SK-N-MC (cell line): Measurements from ENCODE around the gene DISC1.

Experiments
- DNase-seq: peaks from one replicate; pipeline ENCODE4 v3.0.0-alpha.2; 2011; ENCODE audit warnings: low read depth, low spot score
- H3K27ac ChIP-seq: fragments of 200-600 bp; sonication (generic); 2 replicates; pipeline ENCODE4 v1.5.1; 2016; ENCODE audit warnings: mixed run types
- H3K36me3 ChIP-seq: fragments of 200-600 bp; sonication (generic); 2 replicates; pipeline ENCODE4 v1.6.1; 2017; ENCODE audit warnings: antibody characterized with exemption, low read length, mixed read lengths; ENCODE audit not compliant: insufficient read depth
- H3K4me3 ChIP-seq: fragments of 200-600 bp; sonication (generic); 2 replicates; pipeline ENCODE4 v1.5.1; 2016
- H3K9ac ChIP-seq: fragments of 200-600 bp; sonication (generic); 2 replicates; pipeline ENCODE4 v1.8.0; 2017; ENCODE audit warnings: mixed run types, mixed read lengths; ENCODE audit not compliant: insufficient read length
- H3K9me3 ChIP-seq: fragments of 200-600 bp; sonication (generic); 2 replicates; pipeline ENCODE4 v1.6.1; 2017; ENCODE audit warnings: low read depth, mild to moderate bottlenecking, antibody characterized with exemption, low read length, moderate library complexity, mixed read lengths
- EZH2 ChIP-seq: fragments of 200-600 bp; sonication (generic); IDR thresholded peaks from one replicate; pipeline ENCODE4 v1.6.1; 2017; ENCODE audit warnings: antibody characterized with exemption
- FOXP2 ChIP-seq: optimal IDR thresholded peaks from 2 replicates; pipeline ENCODE3; 2011; ENCODE audit warnings: mild to moderate bottlenecking, moderate library complexity; ENCODE audit not compliant: insufficient read depth; ENCODE audit errors: extremely low read length, control extremely low read depth
- POLR2AphosphoS5 ChIP-seq: IDR thresholded peaks from 2 replicates; pipeline ENCODE4 v1.6.1; 2012; ENCODE audit warnings: mild to moderate bottlenecking, low read depth, low read length, borderline replicate concordance

The DISC1 gene

DNA sequence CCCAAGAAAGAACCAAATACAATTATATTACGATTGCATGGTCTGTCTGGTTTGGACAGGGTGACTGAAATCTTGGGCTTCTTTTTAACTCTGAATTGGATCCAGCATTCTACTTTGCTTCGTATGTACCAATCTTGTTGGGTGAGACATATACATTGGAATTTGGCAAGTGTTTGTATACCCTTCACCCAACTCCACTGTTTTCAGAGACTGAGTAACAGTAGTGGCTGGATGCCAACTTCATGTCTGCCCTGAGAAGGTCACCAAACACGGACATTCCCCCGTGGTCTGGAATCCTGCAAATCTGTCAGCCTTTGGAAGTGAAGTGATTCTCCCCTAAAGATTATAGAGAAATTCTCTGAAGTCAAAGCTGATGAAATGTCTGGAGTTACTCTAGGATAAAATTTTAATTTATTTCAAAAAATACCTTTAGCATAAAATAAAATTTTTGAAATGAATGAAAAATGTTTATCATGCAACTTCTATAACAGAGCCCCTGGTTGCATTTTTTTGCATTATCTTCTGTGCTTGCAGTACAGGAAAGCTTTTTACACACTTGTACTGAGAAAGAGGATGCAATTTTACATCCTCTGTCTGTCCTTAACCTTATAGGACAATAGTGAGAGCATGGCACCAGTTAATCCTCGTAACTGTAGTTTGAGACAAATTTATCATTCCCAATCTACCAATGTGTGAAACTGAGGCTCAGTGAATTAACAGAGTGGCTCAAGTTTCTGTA lies 201.8 kb downstream of the DISC1 start:
- no peak overlapping the region for H3K4me3 ChIP-seq
- no peaks in the 10 kb centered on the region for H3K36me3 ChIP-seq
- no peak for DNase-seq
- H3K9ac ChIP-seq: no peak overlapping the region
- TF ChIP-seq POLR2AphosphoS5: no peak
- no peak for TF ChIP-seq EZH2
- TF ChIP-seq FOXP2: no peak
- no peak overlapping the region for H3K27ac ChIP-seq
- H3K9me3 ChIP-seq: no peaks in the 10 kb centered on the region

DNA sequence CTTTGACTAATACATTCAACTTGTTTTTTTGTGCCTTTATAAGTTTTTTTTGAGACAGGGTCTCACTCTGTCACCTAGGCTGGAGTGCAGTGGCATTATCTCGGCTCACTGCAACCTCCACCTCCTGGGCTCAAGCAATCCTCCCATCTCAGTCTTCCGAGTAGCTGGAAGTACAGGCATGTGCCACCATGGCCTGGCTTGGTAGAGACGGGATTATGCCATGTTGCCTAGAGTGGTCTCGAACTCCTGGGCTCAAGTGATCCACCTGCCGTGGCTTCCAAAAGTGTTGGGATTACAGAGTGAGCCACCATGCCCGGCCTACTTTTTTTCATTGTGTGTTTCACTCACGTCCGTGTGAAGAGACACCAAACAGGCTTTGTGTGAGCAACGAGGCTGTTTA lies 202.7 kb downstream of the DISC1 start:
- Histone ChIP-seq H3K27ac (no peak overlapping the region), H3K4me3 (no peak overlapping the region), H3K9me3 (no peaks in the 10 kb centered on the region), H3K36me3 (no peaks in the 10 kb centered on the region), H3K9ac (no peak overlapping the region)
- no peak for TF ChIP-seq FOXP2
- no peak for TF ChIP-seq POLR2AphosphoS5
- TF ChIP-seq EZH2: no peak
- no peak for DNase-seq

GRCh38 chr1:231836227-231836893 lies 209.8 kb downstream of the DISC1 start:
- Histone ChIP-seq H3K27ac (no peak overlapping the region), H3K36me3 (no peaks in the 10 kb centered on the region), H3K4me3 (no peak overlapping the region), H3K9me3 (no peaks in the 10 kb centered on the region), H3K9ac (no peak overlapping the region)
- no peak for DNase-seq
- TF ChIP-seq FOXP2 (no peak), EZH2 (no peak), POLR2AphosphoS5 (no peak)

DNA sequence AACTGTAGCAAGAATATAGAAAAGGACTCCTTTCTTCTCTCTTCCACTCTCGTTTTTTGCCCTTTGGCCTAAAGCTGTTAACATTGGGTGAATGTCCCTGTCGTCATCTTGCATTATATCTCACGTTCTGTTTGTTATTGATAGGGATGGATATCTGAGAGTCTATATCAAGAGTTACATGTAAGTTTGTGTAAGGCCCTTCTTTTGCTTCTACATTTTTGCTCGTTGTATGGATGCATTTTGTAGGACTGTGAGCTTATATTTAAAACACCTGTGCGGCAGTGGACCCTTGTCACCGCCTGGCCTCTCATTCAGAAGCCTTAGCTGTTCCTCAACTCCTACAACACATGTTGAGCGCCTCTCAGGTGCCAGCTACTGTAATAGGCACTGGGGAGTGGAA lies 211.9 kb downstream of the DISC1 start:
- Histone ChIP-seq H3K27ac (no peak overlapping the region), H3K9me3 (no peaks in the 10 kb centered on the region), H3K36me3 (no peaks in the 10 kb centered on the region), H3K4me3 (no peak overlapping the region), H3K9ac (no peak overlapping the region)
- no peak for DNase-seq
- TF ChIP-seq POLR2AphosphoS5 (no peak), FOXP2 (no peak), EZH2 (no peak)

DNA sequence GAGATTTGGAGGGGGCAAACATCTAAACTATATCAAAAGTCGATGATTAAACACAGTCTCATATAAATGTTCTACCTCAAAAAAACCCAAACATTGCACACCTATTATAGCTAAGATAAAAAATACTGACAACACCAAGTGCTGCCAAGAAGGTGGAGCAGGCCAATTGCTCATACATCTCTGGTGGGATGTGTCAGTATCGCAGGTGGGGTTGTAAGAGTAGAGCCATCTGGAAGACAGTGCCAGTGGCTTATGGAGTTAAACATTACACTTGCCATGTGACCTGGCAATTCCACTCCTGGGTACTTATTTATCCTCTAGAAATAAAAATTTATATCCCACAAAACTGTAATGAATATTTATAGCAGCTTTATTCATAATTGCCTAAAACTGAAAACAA lies 213.4 kb downstream of the DISC1 start:
- Histone ChIP-seq H3K27ac (no peak overlapping the region), H3K36me3 (no peaks in the 10 kb centered on the region), H3K4me3 (no peak overlapping the region), H3K9me3 (no peaks in the 10 kb centered on the region), H3K9ac (no peak overlapping the region)
- DNase-seq: no peak
- no peak for TF ChIP-seq EZH2
- TF ChIP-seq FOXP2: no peak
- no peak for TF ChIP-seq POLR2AphosphoS5

- Histone ChIP-seq H3K36me3 (no peaks in the 10 kb centered on the region), H3K27ac (no peak overlapping the region), H3K9ac (no peak overlapping the region), H3K4me3 (no peak overlapping the region), H3K9me3 (no peaks in the 10 kb centered on the region)
- no peak for DNase-seq
- TF ChIP-seq EZH2 (no peak), FOXP2 (no peak), POLR2AphosphoS5 (no peak)
Measured at GRCh38 chr1:231841616-231842344, 215.2 kb downstream of the DISC1 start.

DNA sequence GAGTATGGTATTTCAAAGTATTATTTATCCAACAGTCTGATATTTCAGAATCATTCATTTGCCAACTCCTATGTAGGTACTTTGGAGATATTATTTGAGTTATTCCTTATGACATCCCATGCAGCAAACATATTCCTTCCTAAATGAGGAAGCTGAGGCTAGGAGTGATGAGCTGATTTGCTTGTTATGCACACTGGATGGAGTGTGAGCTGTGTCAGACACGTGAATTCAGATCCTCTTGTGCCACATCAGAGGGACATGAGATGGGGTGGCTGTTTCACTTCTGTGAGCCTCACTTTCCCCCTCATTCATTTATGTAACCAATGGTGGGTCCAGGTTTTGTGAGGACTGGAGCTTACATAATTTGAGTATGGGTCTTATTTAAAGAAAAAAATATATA lies 215.9 kb downstream of the DISC1 start:
- H3K9me3 ChIP-seq: no peaks in the 10 kb centered on the region
- TF ChIP-seq POLR2AphosphoS5 (no peak), FOXP2 (no peak), EZH2 (no peak)
- H3K4me3 ChIP-seq: no peak overlapping the region
- no peak overlapping the region for H3K9ac ChIP-seq
- H3K27ac ChIP-seq: no peak overlapping the region
- DNase-seq: no peak
- H3K36me3 ChIP-seq: no peaks in the 10 kb centered on the region

GRCh38 chr1:231844986-231845502 lies 218.5 kb downstream of the DISC1 start:
- no peak for TF ChIP-seq FOXP2
- TF ChIP-seq EZH2: no peak
- no peak for TF ChIP-seq POLR2AphosphoS5
- no peaks in the 10 kb centered on the region for H3K9me3 ChIP-seq
- H3K36me3 ChIP-seq: no peaks in the 10 kb centered on the region
- no peak overlapping the region for H3K4me3 ChIP-seq
- no peak overlapping the region for H3K9ac ChIP-seq
- no peak for DNase-seq
- no peak overlapping the region for H3K27ac ChIP-seq
